H1 (cell line): ENCODE measurements around the gene UBA3. TPM values are rescaled to one million over a fixed set of nuclear protein-coding genes. Genes with fewer than 3 reads are reported as not detected.

Experiments
- GABPA ChIP-seq: IDR thresholded peaks from 2 replicates; pipeline ENCODE4 v1.6.1; 2011; ENCODE audit warnings: mild to moderate bottlenecking, low read length, moderate library complexity, borderline replicate concordance; ENCODE audit not compliant: insufficient read depth
- GTF2F1 ChIP-seq: IDR thresholded peaks from 2 replicates; pipeline ENCODE4 v1.6.1; 2012; ENCODE audit warnings: low read depth, low read length, improper control_type of control experiment, borderline replicate concordance
- RBBP5 ChIP-seq: IDR thresholded peaks from 2 replicates; pipeline ENCODE4 v1.7.1; 2012; ENCODE audit warnings: low read depth, mild to moderate bottlenecking, inconsistent platforms, low read length, moderate library complexity, borderline replicate concordance
- ZNF274 ChIP-seq: IDR thresholded peaks from 2 replicates; pipeline ENCODE4 v1.7.0; 2012; ENCODE audit warnings: low read length, borderline replicate concordance; ENCODE audit errors: extremely low read depth
- polyA plus RNA-seq, 7 experiments: library from polyadenylated mRNA; depleted of rRNA in 3 of 7; stranded (reverse) in 5 of 7; unstranded in 2 of 7; fragments of >200 nt in 5 of 7; fragments of 200-250 nt in 2 of 7; gene quantifications; 1 replicate in 5 of 7; 2 replicates in 1 of 7; 4 replicates in 1 of 7; pipeline versions ENCODE4 v1.2.1 to v1.2.3, GENCODE V29; 2011 to 2013; ENCODE audit warnings: missing spikeins in 2 of 7, mixed read lengths in 2 of 7
- total RNA-seq: library from RNA; stranded (reverse); fragmentation: NEBNext Ultra II Directional; extraction: Animal tissue kit (Norgen Biotek cat#: 25700); gene quantifications from 2 replicates; pipeline ENCODE4 v1.2.1, GENCODE V29; 2021
- TF ChIP-seq, protein P1 (sequence below): fragments of 300-600 bp; sonication (generic); IDR thresholded peaks from 2 replicates; pipeline ENCODE4 v1.7.1; 2012; ENCODE audit warnings: low read length, moderate library complexity, mild to moderate bottlenecking, inconsistent platforms; ENCODE audit not compliant: insufficient replicate concordance
- TF ChIP-seq, protein P2 (sequence below): IDR thresholded peaks from 2 replicates; pipeline ENCODE4 v1.6.1; 2011; ENCODE audit warnings: low read length, improper control_type of control experiment
- TF ChIP-seq, protein P3 (sequence below): IDR thresholded peaks from 2 replicates; pipeline ENCODE4 v1.6.1; 2012; ENCODE audit warnings: inconsistent platforms

Gene UBA3
- total and polyA plus RNA-seq, 2 of the 8 experiments (the other 6 are each of a cell fraction or from before 2014, with no cell fraction given), result 40.8 to 97.8 TPM

DNA sequence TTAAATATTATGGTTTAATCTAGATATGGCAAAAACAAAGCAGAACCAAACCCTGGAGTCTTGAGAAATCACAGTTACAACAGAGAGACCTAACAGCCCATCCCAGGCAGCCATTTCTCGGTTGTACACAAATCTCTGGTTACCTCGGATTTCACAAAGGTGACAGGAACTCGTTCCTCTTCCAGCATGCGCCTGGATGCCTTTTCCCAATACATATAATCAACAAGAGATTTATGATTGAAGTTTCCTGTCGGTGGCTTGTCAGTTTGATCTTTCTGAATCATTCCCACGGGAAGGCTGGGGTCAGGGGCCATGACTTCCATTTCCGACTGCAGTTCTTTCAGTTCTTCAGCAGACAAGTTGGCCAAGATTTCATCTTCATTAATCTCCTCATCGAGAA is 41.8 kb upstream of the UBA3 start (continued):
- TF ChIP-seq, protein P1, sequence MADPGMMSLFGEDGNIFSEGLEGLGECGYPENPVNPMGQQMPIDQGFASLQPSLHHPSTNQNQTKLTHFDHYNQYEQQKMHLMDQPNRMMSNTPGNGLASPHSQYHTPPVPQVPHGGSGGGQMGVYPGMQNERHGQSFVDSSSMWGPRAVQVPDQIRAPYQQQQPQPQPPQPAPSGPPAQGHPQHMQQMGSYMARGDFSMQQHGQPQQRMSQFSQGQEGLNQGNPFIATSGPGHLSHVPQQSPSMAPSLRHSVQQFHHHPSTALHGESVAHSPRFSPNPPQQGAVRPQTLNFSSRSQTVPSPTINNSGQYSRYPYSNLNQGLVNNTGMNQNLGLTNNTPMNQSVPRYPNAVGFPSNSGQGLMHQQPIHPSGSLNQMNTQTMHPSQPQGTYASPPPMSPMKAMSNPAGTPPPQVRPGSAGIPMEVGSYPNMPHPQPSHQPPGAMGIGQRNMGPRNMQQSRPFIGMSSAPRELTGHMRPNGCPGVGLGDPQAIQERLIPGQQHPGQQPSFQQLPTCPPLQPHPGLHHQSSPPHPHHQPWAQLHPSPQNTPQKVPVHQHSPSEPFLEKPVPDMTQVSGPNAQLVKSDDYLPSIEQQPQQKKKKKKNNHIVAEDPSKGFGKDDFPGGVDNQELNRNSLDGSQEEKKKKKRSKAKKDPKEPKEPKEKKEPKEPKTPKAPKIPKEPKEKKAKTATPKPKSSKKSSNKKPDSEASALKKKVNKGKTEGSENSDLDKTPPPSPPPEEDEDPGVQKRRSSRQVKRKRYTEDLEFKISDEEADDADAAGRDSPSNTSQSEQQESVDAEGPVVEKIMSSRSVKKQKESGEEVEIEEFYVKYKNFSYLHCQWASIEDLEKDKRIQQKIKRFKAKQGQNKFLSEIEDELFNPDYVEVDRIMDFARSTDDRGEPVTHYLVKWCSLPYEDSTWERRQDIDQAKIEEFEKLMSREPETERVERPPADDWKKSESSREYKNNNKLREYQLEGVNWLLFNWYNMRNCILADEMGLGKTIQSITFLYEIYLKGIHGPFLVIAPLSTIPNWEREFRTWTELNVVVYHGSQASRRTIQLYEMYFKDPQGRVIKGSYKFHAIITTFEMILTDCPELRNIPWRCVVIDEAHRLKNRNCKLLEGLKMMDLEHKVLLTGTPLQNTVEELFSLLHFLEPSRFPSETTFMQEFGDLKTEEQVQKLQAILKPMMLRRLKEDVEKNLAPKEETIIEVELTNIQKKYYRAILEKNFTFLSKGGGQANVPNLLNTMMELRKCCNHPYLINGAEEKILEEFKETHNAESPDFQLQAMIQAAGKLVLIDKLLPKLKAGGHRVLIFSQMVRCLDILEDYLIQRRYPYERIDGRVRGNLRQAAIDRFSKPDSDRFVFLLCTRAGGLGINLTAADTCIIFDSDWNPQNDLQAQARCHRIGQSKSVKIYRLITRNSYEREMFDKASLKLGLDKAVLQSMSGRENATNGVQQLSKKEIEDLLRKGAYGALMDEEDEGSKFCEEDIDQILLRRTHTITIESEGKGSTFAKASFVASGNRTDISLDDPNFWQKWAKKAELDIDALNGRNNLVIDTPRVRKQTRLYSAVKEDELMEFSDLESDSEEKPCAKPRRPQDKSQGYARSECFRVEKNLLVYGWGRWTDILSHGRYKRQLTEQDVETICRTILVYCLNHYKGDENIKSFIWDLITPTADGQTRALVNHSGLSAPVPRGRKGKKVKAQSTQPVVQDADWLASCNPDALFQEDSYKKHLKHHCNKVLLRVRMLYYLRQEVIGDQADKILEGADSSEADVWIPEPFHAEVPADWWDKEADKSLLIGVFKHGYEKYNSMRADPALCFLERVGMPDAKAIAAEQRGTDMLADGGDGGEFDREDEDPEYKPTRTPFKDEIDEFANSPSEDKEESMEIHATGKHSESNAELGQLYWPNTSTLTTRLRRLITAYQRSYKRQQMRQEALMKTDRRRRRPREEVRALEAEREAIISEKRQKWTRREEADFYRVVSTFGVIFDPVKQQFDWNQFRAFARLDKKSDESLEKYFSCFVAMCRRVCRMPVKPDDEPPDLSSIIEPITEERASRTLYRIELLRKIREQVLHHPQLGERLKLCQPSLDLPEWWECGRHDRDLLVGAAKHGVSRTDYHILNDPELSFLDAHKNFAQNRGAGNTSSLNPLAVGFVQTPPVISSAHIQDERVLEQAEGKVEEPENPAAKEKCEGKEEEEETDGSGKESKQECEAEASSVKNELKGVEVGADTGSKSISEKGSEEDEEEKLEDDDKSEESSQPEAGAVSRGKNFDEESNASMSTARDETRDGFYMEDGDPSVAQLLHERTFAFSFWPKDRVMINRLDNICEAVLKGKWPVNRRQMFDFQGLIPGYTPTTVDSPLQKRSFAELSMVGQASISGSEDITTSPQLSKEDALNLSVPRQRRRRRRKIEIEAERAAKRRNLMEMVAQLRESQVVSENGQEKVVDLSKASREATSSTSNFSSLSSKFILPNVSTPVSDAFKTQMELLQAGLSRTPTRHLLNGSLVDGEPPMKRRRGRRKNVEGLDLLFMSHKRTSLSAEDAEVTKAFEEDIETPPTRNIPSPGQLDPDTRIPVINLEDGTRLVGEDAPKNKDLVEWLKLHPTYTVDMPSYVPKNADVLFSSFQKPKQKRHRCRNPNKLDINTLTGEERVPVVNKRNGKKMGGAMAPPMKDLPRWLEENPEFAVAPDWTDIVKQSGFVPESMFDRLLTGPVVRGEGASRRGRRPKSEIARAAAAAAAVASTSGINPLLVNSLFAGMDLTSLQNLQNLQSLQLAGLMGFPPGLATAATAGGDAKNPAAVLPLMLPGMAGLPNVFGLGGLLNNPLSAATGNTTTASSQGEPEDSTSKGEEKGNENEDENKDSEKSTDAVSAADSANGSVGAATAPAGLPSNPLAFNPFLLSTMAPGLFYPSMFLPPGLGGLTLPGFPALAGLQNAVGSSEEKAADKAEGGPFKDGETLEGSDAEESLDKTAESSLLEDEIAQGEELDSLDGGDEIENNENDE, result no peak
- no peak for TF ChIP-seq GTF2F1
- no peak for TF ChIP-seq ZNF274
- TF ChIP-seq, protein P2, sequence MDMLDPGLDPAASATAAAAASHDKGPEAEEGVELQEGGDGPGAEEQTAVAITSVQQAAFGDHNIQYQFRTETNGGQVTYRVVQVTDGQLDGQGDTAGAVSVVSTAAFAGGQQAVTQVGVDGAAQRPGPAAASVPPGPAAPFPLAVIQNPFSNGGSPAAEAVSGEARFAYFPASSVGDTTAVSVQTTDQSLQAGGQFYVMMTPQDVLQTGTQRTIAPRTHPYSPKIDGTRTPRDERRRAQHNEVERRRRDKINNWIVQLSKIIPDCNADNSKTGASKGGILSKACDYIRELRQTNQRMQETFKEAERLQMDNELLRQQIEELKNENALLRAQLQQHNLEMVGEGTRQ, result no peak
- TF ChIP-seq, protein P3, sequence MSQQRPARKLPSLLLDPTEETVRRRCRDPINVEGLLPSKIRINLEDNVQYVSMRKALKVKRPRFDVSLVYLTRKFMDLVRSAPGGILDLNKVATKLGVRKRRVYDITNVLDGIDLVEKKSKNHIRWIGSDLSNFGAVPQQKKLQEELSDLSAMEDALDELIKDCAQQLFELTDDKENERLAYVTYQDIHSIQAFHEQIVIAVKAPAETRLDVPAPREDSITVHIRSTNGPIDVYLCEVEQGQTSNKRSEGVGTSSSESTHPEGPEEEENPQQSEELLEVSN, result no peak
- TF ChIP-seq RBBP5, result no peak
- no peak for TF ChIP-seq GABPA
